Activated naive CD8-positive, alpha-beta T cell treated with anti-CD3 and anti-CD28 coated beads, Interleukin-2, amount 50 U/mL, for 16 hours (primary cell): Measurements from ENCODE around the gene NUP214.

Experiments used
- DNase-seq: peaks from one replicate; pipeline ENCODE4 v3.0.0-alpha.2; 2020; ENCODE audit warnings: low read depth, low spot score

NUP214 gene

GRCh38 chr9:131277287-131277909 lies 152.0 kb downstream of the NUP214 start:
- DNase-seq, result no peak

GRCh38 chr9:131277910-131278701 lies 152.7 kb downstream of the NUP214 start:
- peak; percentile 49 for DNase-seq

GRCh38 chr9:131278702-131279111 lies 153.3 kb downstream of the NUP214 start:
- no peak for DNase-seq

- DNase-seq, result no peak
These were observed 153.9 kb downstream of the NUP214 start for GRCh38 chr9:131279196-131279862.

- DNase-seq, result no peak
These were observed 154.6 kb downstream of the NUP214 start for GRCh38 chr9:131279863-131280570.

- no peak for DNase-seq
These were observed 155.3 kb downstream of the NUP214 start for GRCh38 chr9:131280660-131281059.

GRCh38 chr9:131281119-131281965 lies 156.0 kb downstream of the NUP214 start:
- DNase-seq, result no peak

GRCh38 chr9:131282175-131282574 lies 156.8 kb downstream of the NUP214 start:
- DNase-seq, result no peak

GRCh38 chr9:131282688-131283422 lies 157.5 kb downstream of the NUP214 start:
- DNase-seq, result no peak
